ENCODE results near the gene ERP27. TPM values are rescaled to one million over a fixed set of nuclear protein-coding genes. Genes with fewer than 3 reads are reported as not detected.
A peak's percentile ranks its signal among the peaks of the same experiment; 100 is the strongest.

ERP27 gene
- total RNA-seq, 1 experiment from 2014 or later, result not detected

DNA sequence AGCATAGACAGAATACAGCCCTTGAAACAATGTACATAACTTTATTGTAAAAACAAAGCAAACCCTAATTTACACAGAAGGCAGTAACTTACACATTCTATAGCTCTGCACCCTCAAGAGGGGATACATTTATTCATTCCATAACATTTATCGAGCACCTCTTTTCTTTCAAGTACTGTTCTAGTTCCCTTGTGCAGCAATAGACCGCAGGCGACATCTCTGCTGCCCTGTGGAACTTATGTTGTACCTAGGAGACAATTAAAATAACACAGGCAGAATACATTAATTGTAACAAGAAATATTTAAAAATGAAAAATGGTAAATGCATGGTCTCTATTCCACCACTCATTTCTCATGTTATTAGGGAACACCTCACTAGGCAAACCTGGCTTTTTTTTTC lies 24.5 kb upstream of the ERP27 start:
- no peaks in the 10 kb centered on the region for H3K27me3 ChIP-seq
- H3K4me3 ChIP-seq, result no peak overlapping the region
- H3K36me3 ChIP-seq, result no peaks in the 10 kb centered on the region
- no peak for DNase-seq
- H3K9me3 ChIP-seq, result no peaks in the 10 kb centered on the region

DNA sequence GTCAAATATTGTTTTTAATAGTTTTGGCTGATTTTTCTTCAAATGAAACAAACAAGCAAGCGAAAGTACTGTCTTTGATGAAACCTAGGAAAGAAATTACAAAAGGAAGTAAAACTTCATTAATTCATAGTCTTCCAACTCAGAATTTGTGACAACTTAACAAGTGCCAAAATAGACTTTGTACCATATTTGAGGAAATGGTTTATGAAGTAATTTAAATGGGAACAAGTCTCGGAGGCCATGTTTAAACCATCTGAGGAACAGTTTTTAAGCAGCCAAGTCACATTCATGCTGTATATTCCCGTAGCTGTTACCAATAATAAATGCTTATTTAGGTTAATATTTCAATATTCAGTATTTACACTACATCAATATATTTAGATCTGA lies 23.8 kb upstream of the ERP27 start:
- DNase-seq, result no peak
- Histone ChIP-seq H3K9me3 (no peaks in the 10 kb centered on the region), H3K36me3 (no peaks in the 10 kb centered on the region), H3K27me3 (no peaks in the 10 kb centered on the region), H3K4me3 (no peak overlapping the region)

DNA sequence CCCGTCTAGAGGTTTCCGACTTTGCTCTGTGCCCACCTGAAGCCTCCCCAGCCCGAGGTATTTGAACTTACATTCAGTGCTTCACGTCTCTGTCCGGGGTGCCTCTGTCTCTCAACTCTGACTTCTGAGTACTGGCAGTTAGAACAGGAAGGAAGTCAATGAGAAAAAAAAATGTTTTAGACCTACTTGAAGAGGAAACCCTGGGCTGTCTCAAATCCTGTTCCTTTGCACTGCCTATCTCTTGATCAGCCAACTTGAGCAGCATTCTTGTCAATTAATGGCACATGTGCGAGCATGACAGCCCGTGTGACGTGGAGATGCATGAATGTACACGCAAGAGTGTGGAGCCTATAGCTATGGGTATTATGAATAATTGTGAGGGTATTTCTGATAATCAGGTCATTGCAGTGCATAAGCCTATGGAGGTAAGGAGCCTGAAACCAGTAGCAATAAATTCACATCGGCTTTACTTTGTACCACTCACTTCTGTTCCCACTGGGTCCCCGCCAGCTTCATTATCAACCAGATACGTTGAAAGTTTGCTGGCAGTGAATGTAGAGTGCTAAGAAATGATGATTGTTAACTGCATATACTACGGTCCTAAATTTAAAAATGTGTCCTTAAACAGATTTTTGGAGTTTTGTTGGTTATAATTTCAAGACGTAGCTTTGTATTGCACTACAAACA lies 23.3 kb upstream of the ERP27 start, which contains the start of gene ARHGDIB:
TSS of gene ARHGDIB (minus strand) at position 136 of the 687 bp plus-strand sequence. CDS start 10,889 bp downstream, outside the sequence.
- no peak for DNase-seq
- no peak within 1 kb of the TSS for H3K4me3 ChIP-seq

DNA sequence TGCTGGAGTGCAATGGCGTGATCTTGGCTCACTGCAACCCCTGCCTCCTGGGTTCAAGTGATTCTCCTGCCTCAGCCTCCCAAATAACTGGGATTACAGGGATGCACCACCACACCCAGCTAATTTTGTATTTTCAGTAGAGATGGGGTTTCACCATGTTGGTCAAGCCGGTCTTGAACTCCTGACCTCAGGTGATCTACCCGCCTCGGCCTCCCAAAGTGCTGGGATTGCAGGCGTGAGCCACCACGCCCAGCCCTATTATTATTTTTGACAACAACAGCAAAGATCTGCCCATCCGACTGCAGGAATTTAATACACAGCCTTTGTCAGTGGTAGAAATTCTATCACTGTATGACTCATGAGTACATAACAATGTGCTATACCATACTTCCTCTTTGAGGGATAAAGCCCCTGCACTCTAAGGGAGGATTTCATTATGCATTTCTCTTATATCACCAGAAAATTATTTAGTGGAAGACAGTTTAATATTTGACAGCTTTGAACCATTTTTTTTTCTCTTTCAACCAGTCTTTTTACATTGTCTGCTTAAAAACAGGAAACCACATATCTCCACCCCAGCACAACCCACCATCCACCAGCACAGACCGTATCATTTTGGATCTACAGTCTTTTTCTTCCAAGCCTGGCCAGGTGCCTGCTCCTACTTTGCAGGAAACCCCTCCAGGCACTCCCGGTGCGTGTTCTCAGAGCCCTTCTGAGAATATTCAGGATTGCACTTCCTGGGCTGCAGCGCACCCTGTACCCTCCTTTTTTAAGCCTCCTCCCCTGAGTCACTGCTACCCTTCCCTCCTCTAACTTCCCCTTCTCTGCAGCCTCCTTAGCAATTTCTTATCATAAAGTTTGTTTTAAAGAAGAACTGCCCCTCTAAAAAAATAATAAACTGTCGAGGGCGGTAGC lies 22.5 kb upstream of the ERP27 start:
- Histone ChIP-seq H3K36me3 (no peaks in the 10 kb centered on the region), H3K9me3 (no peaks in the 10 kb centered on the region), H3K27me3 (no peaks in the 10 kb centered on the region), H3K4me3 (no peak overlapping the region)
- peak; percentile 7 for DNase-seq

More for the DNA sequence above, 23.3 kb upstream of the ERP27 start, which contains the start of gene ARHGDIB:
- H3K9me3 ChIP-seq, result no peaks in the 10 kb centered on the region
- no peaks in the 10 kb centered on the region for H3K36me3 ChIP-seq
- no peaks in the 10 kb centered on the region for H3K27me3 ChIP-seq

DNA sequence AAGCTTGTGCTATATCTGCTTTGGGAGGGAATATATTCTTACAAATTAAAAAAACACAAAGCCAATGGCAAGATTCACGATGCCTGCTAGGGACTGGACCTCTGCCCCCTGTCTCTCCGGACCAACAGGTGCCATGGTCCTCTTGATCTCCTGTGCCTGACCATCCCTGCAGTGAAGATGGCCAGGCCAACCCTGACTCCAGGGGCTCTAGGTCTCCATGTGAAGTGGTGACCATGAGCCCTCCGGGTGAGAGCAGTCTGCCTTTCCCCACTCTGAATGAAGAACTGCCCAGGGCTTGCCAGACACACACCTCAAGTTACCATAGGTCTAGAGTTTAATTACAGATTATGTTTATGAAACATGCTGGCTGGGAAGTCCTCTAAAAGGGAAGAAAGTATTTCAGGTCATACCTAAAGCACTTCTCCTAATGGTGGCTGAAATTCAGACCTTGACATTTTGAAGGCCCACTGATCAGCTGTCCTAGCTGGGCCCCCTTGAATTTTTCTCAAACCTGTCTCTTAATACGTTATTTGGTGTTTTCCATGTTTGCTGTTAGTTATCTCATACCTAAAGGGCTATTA lies 21.7 kb upstream of the ERP27 start:
- Histone ChIP-seq H3K4me3 (no peak overlapping the region), H3K9me3 (no peaks in the 10 kb centered on the region), H3K36me3 (no peaks in the 10 kb centered on the region), H3K27me3 (no peaks in the 10 kb centered on the region)
- no peak for DNase-seq

DNA sequence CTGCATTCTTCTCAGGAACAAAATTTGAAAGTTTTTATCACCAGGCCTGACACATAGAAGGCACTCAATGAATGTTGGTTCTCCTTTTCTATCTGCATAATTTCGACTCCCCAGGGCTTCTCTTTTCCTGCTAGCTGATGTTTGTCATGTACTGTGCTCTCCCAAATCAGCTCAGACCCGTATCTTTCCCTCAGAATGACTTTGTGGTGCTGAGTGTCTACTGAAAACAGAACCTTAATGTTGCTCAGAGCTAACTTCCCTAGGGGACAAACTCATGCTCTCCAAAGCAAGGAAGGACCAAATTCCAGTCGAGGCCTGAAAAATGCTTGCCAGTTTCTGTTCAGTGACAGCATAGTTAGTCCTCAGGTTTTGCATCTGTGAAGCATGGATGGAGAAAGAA lies 21.1 kb upstream of the ERP27 start:
- DNase-seq, result no peak

DNA sequence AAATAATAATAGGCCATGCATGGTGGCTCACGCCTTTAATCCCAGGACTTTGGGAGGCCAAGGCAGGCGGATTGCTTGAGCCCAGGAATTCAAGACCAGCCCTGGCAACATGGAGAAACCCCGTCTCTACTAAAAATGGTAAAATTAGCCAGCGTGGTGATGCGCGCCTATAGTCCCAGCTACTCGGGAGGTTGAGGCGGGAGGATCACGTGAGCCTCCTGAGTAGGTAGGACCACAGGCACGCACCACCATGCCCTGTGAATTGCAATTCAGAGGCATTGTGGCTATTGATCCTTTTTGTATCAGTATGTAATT lies 20.7 kb upstream of the ERP27 start:
- Histone ChIP-seq H3K27me3 (no peaks in the 10 kb centered on the region), H3K9me3 (no peaks in the 10 kb centered on the region), H3K36me3 (no peaks in the 10 kb centered on the region), H3K4me3 (no peak overlapping the region)
- DNase-seq, result no peak

More for the DNA sequence above, 21.1 kb upstream of the ERP27 start:
- H3K4me3 ChIP-seq, result no peak overlapping the region
- H3K27me3 ChIP-seq, result no peaks in the 10 kb centered on the region
- H3K9me3 ChIP-seq, result no peaks in the 10 kb centered on the region
- no peaks in the 10 kb centered on the region for H3K36me3 ChIP-seq

DNA sequence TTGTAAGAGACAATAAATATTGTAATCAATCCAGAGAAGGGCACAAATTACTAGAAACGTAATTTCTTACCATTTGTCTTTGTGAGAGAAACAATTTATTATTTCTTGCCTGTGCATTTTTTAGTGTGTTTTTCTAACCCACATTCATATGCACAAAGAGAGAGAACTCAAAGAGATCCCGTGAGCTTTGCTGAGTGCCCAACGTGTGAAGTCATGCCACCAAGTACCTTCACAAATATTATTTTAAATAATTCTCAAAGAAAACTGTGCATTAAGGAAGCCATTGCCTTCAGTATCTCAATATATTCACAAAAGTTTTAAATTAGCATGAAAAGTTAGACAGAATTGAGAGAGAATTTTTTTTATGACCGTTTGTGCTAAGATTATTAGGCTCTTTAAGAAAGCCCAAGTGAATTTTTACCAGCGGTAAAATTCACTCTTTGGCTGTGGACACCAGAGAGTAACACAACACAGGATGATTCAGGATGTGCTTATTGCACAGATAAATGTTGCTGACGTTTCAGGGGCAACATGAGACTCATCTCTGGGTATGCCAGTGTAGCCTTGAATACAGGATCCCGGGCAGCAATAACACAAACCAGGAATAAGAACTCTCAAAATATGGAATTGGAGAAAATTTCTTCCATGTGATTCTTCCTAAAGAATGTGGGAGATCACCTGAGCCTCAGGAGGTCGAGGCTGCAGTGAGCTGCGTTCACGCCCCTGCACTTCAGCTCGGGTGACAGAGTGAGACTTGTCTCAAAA lies 20.2 kb upstream of the ERP27 start:
- Histone ChIP-seq H3K27me3 (no peaks in the 10 kb centered on the region), H3K4me3 (no peak overlapping the region), H3K36me3 (no peaks in the 10 kb centered on the region), H3K9me3 (no peaks in the 10 kb centered on the region)
- DNase-seq, result no peak

DNA sequence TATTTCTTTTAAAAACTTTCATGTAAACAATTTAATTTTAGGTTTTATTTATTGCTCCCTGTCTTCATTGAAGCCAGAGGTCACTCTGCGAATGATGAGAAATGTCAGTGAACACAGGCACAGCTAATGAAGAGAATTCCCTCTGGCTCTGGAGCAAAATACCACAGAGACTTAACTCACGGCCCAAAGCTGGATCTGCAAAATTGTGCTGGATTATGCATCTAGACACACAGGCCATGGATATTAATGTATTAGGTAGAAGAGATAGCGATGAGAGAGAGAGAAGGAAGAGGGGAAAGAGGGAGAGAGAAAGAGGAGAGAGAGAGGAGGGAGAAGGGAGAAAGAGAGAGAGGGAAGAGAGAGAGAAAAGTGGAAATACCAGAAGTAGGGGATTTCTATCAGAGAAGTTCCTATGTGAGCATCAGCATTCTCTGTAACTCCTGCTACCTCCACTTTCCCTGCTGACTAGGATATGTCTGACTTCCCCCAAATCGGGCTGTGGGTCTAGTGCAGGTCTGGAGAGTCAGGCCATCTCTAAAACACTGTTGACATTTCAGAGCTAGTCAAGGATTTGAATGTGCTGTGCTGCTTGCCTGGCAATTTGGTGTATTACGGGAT lies 19.3 kb upstream of the ERP27 start:
- no peaks in the 10 kb centered on the region for H3K27me3 ChIP-seq
- no peak overlapping the region for H3K4me3 ChIP-seq
- DNase-seq, result no peak
- H3K36me3 ChIP-seq, result no peaks in the 10 kb centered on the region
- H3K9me3 ChIP-seq, result no peaks in the 10 kb centered on the region

DNA sequence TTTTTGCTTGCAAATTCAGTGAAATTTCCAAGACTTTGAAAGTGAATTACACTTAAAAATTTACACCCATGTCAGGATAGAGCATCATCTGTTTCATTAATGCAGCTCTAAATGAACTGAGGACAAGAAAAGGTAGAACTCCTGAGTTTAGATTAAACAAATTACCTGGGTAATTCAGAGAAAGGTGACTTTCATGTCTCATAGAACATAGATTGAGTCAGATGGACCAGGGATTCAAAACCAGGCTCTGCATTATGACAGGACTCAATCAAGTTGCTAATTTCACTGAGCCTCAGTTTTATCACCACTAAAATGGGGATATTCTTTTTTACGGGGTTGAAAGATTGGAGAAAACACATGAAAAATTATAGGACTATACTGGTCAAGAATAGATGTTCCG lies 18.6 kb upstream of the ERP27 start:
- Histone ChIP-seq H3K9me3 (no peaks in the 10 kb centered on the region), H3K4me3 (no peak overlapping the region), H3K27me3 (no peaks in the 10 kb centered on the region), H3K36me3 (no peaks in the 10 kb centered on the region)
- DNase-seq, result no peak

DNA sequence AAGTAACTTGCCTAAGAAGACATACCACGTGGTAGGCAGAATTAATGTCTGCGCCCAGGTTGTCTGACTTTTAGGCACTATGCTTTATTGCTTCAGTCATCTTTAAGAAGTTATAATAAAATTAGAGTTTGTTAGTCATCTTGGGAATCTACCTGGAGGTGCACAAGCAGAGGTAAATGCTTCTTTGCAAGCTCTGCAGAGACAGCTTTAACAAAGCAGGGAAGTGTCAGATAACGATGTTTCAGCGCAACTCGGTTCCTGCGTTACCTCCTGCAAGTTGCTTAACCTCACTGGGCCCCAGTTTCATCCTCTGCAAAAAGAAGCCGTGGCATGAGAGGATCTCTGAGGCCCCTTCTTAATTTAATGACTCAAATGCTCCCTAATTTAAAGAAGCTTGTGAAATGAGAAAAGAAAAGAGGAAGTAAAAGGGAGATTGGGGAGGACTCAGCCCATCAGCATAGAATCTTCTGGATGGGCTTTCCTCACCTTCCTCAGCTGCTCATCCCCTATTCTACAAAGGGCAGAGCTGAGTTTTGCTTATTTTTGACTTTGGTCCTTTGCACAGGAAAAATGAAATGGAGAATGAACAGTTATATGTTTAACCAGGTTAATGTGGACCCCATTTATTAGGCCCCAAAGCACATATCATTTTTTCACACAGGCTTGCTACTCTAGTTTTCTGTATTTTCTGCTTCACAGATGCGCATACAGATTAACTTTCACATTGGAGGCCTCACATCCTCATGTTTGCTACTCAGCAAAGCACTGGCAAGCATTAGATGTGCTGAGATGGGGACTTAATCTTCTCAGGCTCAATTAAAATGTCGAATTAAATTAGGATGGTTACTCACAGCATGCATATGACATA lies 17.9 kb upstream of the ERP27 start:
- no peaks in the 10 kb centered on the region for H3K9me3 ChIP-seq
- no peaks in the 10 kb centered on the region for H3K27me3 ChIP-seq

DNA sequence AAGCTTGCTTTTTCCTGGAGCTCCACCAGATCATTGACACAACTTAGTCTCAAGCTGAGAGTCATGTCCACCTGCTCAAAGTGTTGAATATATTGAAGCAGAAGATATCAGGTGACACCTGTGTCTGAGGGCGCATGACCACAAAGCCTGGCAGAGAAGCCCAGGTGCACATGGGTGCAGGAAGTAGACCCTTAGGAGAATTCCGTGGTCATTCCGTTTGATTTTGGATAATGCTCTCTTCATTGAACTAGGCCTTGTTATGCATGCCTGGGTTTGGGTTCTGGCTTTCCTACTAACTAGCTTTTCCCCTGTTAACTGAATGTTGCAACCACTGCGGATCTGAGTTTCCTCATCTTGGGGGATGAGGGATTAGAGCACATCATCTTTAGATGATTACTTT lies 15.9 kb upstream of the ERP27 start:
- Histone ChIP-seq H3K4me3 (no peak overlapping the region), H3K36me3 (no peaks in the 10 kb centered on the region), H3K27me3 (no peaks in the 10 kb centered on the region), H3K9me3 (no peaks in the 10 kb centered on the region)
- no peak for DNase-seq

More for the DNA sequence above, 17.9 kb upstream of the ERP27 start:
- Histone ChIP-seq H3K4me3 (no peak overlapping the region), H3K36me3 (no peaks in the 10 kb centered on the region)
- no peak for DNase-seq

DNA sequence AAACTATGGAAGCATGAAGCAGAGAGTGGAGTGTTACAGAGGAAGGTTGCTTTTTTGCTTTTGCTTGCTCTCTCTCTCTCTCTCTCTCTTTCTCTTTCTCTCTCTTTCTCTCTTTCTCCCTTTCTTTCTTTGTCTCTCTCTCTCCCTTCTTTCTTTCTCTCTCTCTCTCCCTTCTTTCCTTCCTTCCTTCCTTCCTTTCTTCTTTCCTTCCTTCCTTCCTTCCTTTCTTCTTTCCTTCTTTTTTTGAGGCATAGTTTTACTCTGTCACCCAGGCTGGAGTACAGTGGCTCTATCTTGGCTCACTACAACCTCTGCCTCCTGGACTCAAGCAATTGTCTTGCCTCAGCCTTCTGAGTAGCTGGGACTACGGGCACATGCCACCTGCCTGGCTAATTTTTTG lies 15.4 kb upstream of the ERP27 start:
- Histone ChIP-seq H3K9me3 (no peaks in the 10 kb centered on the region), H3K36me3 (no peaks in the 10 kb centered on the region), H3K4me3 (no peak overlapping the region), H3K27me3 (no peaks in the 10 kb centered on the region)
- DNase-seq, result no peak

DNA sequence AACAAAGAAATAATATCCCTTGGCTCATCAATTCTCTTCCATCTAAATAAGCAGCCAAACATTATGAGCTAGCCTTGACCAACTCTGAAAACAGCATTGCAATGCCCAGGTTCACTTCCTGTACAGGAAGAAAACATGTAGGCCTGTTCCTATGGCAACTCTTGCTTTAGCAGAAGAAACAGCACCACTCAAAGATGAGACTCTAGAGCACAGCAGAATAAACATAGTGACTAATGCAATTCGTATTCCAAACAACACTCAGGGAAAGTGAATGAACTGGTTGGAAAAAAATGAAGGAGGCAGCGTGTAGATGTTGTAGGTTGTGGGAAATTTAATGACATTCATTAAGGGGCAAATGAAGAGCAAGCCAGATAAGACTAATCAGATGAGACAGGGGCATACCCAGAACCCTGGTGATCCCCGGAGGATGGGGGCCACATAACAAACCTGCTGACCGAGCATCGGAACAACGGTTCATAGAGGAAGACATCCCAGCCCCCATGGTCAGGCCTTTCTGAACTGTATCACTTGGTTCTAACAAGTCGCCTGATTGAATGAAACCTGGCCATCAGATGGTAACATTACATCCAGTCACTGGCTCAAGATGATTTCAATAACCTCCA lies 14.1 kb upstream of the ERP27 start:
- Histone ChIP-seq H3K4me3 (no peak overlapping the region), H3K27me3 (no peaks in the 10 kb centered on the region), H3K36me3 (no peaks in the 10 kb centered on the region), H3K9me3 (no peaks in the 10 kb centered on the region)
- DNase-seq, result peak; percentile 57

DNA sequence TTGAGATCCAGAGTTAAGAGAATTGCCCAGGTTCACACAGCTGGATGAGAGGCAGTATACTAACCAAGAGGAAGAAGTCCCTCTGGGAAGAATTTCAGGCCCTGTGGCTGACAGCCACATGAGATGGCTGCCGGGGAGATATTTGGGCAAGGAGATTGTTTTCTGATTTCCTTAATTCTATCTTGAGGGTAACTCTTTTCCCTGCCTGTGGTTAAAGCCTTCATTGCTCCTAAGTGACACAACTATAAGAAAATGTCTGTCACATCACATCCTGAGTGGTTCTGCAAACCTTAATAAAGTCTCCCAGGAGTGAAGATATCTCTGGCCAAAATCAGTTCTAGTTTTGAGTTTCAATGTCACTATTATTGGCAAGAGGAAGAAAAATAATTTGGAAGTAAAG lies 13.5 kb upstream of the ERP27 start:
- Histone ChIP-seq H3K9me3 (no peaks in the 10 kb centered on the region), H3K27me3 (no peaks in the 10 kb centered on the region), H3K36me3 (no peaks in the 10 kb centered on the region), H3K4me3 (no peak overlapping the region)
- DNase-seq, result no peak

All from MG63 (cell line).